ENCODE results near the gene ADAMTSL1. TPM values are rescaled to one million over a fixed set of nuclear protein-coding genes. Genes with fewer than 3 reads are reported as not detected.

The ADAMTSL1 gene
- total and polyA plus RNA-seq, 2 donors (not counting 3 experiments of a cell fraction or from before 2014, with no cell fraction given), result 15.0 to 18.4 TPM

DNA sequence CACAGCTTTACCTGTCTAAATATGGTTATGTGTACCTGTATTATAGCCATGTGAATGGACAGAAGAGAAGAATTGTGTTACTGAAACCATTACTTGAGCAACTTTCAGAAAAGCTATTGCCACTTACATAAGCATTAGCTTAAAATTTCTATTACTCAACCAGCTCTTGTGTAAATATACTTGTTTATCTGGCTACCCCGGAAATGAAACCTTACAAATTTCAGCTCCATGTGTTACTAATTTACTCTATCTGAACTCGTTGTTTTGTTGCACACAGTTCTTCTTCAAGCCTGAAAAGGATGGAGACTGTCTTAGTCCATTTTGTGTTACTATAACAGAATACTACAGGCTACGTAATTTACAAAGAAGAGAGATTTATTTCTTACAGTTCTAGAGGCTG is 22.5 kb upstream of the ADAMTSL1 start:
- Histone ChIP-seq H3K9ac (replicated peaks; ENCODE audit: extremely low read depth, insufficient read depth, low read length) (no peak overlapping the region), H3K27me3 (ENCODE audit: control insufficient read depth in 2 of 2, insufficient read depth in 2 of 2, low read length in 2 of 2) (no peaks in the 10 kb centered on the region), H3K36me3 (ENCODE audit: control insufficient read depth in 2 of 2, extremely low read depth in 1 of 2, insufficient read depth in 2 of 2, low read length in 2 of 2) (no peaks in the 10 kb centered on the region), H3K9me1 (replicated peaks; ENCODE audit: control insufficient read depth, extremely low read depth, insufficient read depth, low read length) (no peaks in the 10 kb centered on the region), H4K20me1 (replicated peaks; ENCODE audit: control insufficient read depth, extremely low read depth, insufficient read depth, low read length) (no peaks in the 10 kb centered on the region), H3K79me2 (ENCODE audit: control insufficient read depth, insufficient read depth, low read length) (no peaks in the 10 kb centered on the region), H3K4me3 (replicated peaks in 1 of 3; ENCODE audit: insufficient read depth in 1 of 3, low read depth in 1 of 3, low read length in 3 of 3) (no peak overlapping the region), H3K4me2 (ENCODE audit: insufficient read depth, low read length) (no peak overlapping the region), H2AFZ (ENCODE audit: low read depth, low read length) (no peak overlapping the region), H3K27ac (ENCODE audit: insufficient read depth, low read depth, low read length) (no peak overlapping the region), H3K9me3 (replicated peaks; ENCODE audit: control insufficient read depth, insufficient read depth, low read length) (no peaks in the 10 kb centered on the region), H3K4me1 (ENCODE audit: control insufficient read depth, extremely low read depth, insufficient read depth, low read length) (no peaks in the 10 kb centered on the region)
- TF ChIP-seq CTCF (IDR thresholded peaks at IDR 0.05; ENCODE audit: extremely low read depth in 1 of 2, insufficient read depth in 1 of 2, low read depth in 1 of 2, low read length in 2 of 2) (no peak), JUN (IDR thresholded peaks at IDR 0.05; ENCODE audit: borderline replicate concordance, insufficient read depth, insufficient read length, low read depth) (no peak), POLR2AphosphoS5 (IDR thresholded peaks at IDR 0.05; ENCODE audit: insufficient read depth, low read depth, low read length) (no peak), POLR2A (IDR thresholded peaks at IDR 0.05; ENCODE audit: low read depth, low read length) (no peak), MYC (IDR thresholded peaks at IDR 0.05; ENCODE audit: low read depth, low read length) (no peak), EZH2 (IDR thresholded peaks at IDR 0.05; ENCODE audit: borderline replicate concordance, low read depth, low read length, severe bottlenecking) (no peak), GATA2 (IDR thresholded peaks at IDR 0.05; ENCODE audit: insufficient read depth, insufficient read length, low read depth, low read length) (no peak), FOS (IDR thresholded peaks at IDR 0.05; ENCODE audit: borderline replicate concordance, insufficient read depth, low read length) (no peak)
- TF ChIP-seq, protein P1, sequence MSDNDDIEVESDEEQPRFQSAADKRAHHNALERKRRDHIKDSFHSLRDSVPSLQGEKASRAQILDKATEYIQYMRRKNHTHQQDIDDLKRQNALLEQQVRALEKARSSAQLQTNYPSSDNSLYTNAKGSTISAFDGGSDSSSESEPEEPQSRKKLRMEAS (IDR thresholded peaks at IDR 0.05; ENCODE audit: insufficient read depth, insufficient read length), result no peak
- intact Hi-C loops (cut with micrococcal nuclease), result no loop called here
- ChIA-PET CTCF (interaction anchor here (1.0 to 12.0 kb wide), 2 partner anchors 8 to 40 kb away, joined by 4 to 110 read pairs; no protein-coding TSS in a partner anchor), POLR2A (no interaction called here)
- no TSS peak for BruUV-seq (replicated peaks)
- FAIRE-seq (no peak), DNase-seq (ENCODE audit: low read depth, low spot score) (no peak)
- dilution Hi-C loops (cut with MboI; ENCODE audit: extremely low pct_ligation_motif_present, low sequenced_read_pairs), result no loop called here
